ENCODE data around the gene TTPAL. TPM values are rescaled to one million over a fixed set of nuclear protein-coding genes. Genes with fewer than 3 reads are reported as not detected.

TTPAL gene
- total RNA-seq, 1 experiment from 2014 or later, result 14.0 TPM

DNA sequence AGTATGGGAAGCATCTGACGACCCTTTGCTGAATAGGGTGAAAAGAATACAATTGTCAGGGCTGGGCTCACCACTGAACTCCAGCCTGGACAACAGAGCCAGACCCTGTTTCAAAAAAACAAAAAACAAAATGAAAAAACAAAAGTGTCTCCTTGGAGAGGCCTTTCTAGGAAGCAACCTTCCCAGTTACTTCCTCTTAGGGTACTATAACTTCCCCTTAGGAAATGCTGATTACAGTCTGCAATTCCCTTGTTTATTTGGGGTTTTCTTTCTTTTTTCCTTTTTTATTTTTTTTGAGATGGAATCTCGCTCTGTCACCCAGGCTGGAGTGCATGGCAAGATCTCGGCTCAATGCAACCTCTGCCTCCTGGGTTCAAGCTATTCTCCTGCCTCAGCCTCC is 20.5 kb upstream of the TTPAL start:
- BruUV-seq (replicated peaks), result no TSS peak
- no peaks in the 10 kb centered on the region for H3K9me3 ChIP-seq (ENCODE audit: low read length)
- H3K4me1 ChIP-seq (ENCODE audit: insufficient read depth, low read length), result no peaks in the 10 kb centered on the region
- H2AFZ ChIP-seq (ENCODE audit: low read length), result no peak overlapping the region
- H3K27ac ChIP-seq (ENCODE audit: low read length), result no peak overlapping the region
- no peaks in the 10 kb centered on the region for H3K9me2 ChIP-seq (replicated peaks; ENCODE audit: low read length)
- H3K4me3 ChIP-seq (ENCODE audit: low read length), result no peak overlapping the region
- TF ChIP-seq EZH2 (IDR thresholded peaks at IDR 0.05; ENCODE audit: low read length, unreplicated experiment) (no peak), EZH2phosphoT487 (IDR thresholded peaks at IDR 0.05; ENCODE audit: borderline replicate concordance, low read length) (no peak)
- TF ChIP-seq, protein P1, sequence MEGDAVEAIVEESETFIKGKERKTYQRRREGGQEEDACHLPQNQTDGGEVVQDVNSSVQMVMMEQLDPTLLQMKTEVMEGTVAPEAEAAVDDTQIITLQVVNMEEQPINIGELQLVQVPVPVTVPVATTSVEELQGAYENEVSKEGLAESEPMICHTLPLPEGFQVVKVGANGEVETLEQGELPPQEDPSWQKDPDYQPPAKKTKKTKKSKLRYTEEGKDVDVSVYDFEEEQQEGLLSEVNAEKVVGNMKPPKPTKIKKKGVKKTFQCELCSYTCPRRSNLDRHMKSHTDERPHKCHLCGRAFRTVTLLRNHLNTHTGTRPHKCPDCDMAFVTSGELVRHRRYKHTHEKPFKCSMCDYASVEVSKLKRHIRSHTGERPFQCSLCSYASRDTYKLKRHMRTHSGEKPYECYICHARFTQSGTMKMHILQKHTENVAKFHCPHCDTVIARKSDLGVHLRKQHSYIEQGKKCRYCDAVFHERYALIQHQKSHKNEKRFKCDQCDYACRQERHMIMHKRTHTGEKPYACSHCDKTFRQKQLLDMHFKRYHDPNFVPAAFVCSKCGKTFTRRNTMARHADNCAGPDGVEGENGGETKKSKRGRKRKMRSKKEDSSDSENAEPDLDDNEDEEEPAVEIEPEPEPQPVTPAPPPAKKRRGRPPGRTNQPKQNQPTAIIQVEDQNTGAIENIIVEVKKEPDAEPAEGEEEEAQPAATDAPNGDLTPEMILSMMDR (conservative IDR thresholded peaks at IDR 0.05; ENCODE audit: low read depth, low read length), result no peak
- POLR2A ChIA-PET (ENCODE audit: unreplicated experiment), result no interaction called here
- no peaks in the 10 kb centered on the region for H3K36me3 ChIP-seq (ENCODE audit: low read depth, low read length)
- CTCF ChIA-PET, result no interaction called here
- no peak for DNase-seq
- intact Hi-C loops (cut with micrococcal nuclease), result no loop called here
- H4K20me1 ChIP-seq (ENCODE audit: low read length), result no peaks in the 10 kb centered on the region
- H3F3A ChIP-seq (ENCODE audit: low read length, unreplicated experiment), result no peaks in the 10 kb centered on the region
- no peaks in the 10 kb centered on the region for H3K79me2 ChIP-seq (ENCODE audit: low read length)
- no peak overlapping the region for H3K4me2 ChIP-seq (ENCODE audit: low read length)
- H3K9ac ChIP-seq (ENCODE audit: low read length), result no peak overlapping the region
- 0 out of 2 replicates have a peak, but pooled peaks cover 2% of the 10 kb centered on the region for H3K27me3 ChIP-seq (ENCODE audit: low read length)
- no peak for ATAC-seq

DNA sequence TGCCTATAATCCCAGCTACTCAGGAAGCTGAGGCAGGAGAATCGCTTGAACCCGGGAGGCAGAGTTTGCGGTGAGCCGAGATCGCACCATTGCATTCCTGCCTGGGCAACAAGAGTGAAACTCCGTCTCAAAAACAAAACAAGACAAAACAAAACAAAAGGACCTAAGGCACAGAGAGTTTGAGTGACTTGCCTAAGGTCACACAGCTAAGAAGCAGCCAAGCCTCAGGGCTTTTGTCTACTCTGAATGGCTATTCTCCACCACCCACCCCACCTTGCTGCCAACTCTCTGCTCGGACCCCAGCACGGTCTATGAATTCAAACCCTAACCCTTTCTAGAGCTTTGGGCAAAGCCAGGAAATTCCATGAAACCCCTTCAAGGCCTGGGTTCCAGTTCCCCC is 19.1 kb upstream of the TTPAL start:
- H3K9me2 ChIP-seq (replicated peaks; ENCODE audit: low read length), result no peaks in the 10 kb centered on the region
- no peak overlapping the region for H3K4me3 ChIP-seq (ENCODE audit: low read length)
- H3F3A ChIP-seq (ENCODE audit: low read length, unreplicated experiment), result no peaks in the 10 kb centered on the region
- H3K4me2 ChIP-seq (ENCODE audit: low read length), result no peak overlapping the region
- DNase-seq (no peak), ATAC-seq (no peak)
- intact Hi-C loops (cut with micrococcal nuclease), result no loop called here
- no peaks in the 10 kb centered on the region for H3K36me3 ChIP-seq (ENCODE audit: low read depth, low read length)
- H3K4me1 ChIP-seq (ENCODE audit: insufficient read depth, low read length), result peaks cover 3% of the 10 kb centered on the region; the same call in 1 of the 2 replicates
- CTCF ChIA-PET, result no interaction called here
- TF ChIP-seq, protein P1 (conservative IDR thresholded peaks at IDR 0.05; ENCODE audit: low read depth, low read length), result no peak
- no peak for TF ChIP-seq EZH2 (IDR thresholded peaks at IDR 0.05; ENCODE audit: low read length, unreplicated experiment)
- TF ChIP-seq EZH2phosphoT487 (IDR thresholded peaks at IDR 0.05; ENCODE audit: borderline replicate concordance, low read length), result no peak
- no peaks in the 10 kb centered on the region for H3K9me3 ChIP-seq (ENCODE audit: low read length)
- H2AFZ ChIP-seq (ENCODE audit: low read length), result no peak overlapping the region
- H3K79me2 ChIP-seq (ENCODE audit: low read length), result no peaks in the 10 kb centered on the region
- H3K27ac ChIP-seq (ENCODE audit: low read length), result no peak overlapping the region
- H4K20me1 ChIP-seq (ENCODE audit: low read length), result no peaks in the 10 kb centered on the region
- H3K27me3 ChIP-seq (ENCODE audit: low read length), result 0 out of 2 replicates have a peak, but pooled peaks cover 2% of the 10 kb centered on the region
- H3K9ac ChIP-seq (ENCODE audit: low read length), result no peak overlapping the region
- POLR2A ChIA-PET (ENCODE audit: unreplicated experiment), result no interaction called here
- BruUV-seq (replicated peaks), result no TSS peak

DNA sequence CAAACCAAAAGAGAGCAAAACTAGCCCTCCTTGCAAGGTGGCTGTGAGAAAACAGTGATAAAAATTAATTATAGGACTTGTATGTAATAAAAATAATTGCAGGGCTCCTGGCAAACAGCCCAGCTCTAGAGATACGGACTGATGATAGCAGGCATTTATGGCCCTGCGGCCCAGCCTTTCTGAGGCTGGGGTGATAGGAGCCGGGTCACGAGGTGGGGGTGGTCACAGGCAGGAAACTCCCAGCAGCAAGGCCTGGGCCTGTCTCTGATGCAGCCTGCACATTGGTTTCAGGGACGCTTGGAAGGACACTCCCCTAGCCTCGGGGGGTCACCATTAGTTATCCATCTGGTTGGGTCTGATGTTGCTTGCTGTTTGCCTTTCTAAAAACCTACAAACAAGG is 18.7 kb upstream of the TTPAL start:
- H2AFZ ChIP-seq (ENCODE audit: low read length), result no peak overlapping the region
- H3K36me3 ChIP-seq (ENCODE audit: low read depth, low read length), result no peaks in the 10 kb centered on the region
- DNase-seq (no peak), ATAC-seq (no peak)
- H3F3A ChIP-seq (ENCODE audit: low read length, unreplicated experiment), result no peaks in the 10 kb centered on the region
- TF ChIP-seq, protein P1 (conservative IDR thresholded peaks at IDR 0.05; ENCODE audit: low read depth, low read length), result no peak
- TF ChIP-seq EZH2 (IDR thresholded peaks at IDR 0.05; ENCODE audit: low read length, unreplicated experiment), result no peak
- no peak for TF ChIP-seq EZH2phosphoT487 (IDR thresholded peaks at IDR 0.05; ENCODE audit: borderline replicate concordance, low read length)
- H3K27me3 ChIP-seq (ENCODE audit: low read length), result 0 out of 2 replicates have a peak, but pooled peaks cover 2% of the 10 kb centered on the region
- H4K20me1 ChIP-seq (ENCODE audit: low read length), result no peaks in the 10 kb centered on the region
- H3K79me2 ChIP-seq (ENCODE audit: low read length), result no peaks in the 10 kb centered on the region
- BruUV-seq (replicated peaks), result no TSS peak
- CTCF ChIA-PET, result no interaction called here
- H3K4me2 ChIP-seq (ENCODE audit: low read length), result no peak overlapping the region
- H3K4me1 ChIP-seq (ENCODE audit: insufficient read depth, low read length), result peaks cover 7% of the 10 kb centered on the region; the same call in 1 of the 2 replicates
- intact Hi-C loops (cut with micrococcal nuclease), result no loop called here
- no peaks in the 10 kb centered on the region for H3K9me3 ChIP-seq (ENCODE audit: low read length)
- no peak overlapping the region for H3K4me3 ChIP-seq (ENCODE audit: low read length)
- H3K9me2 ChIP-seq (replicated peaks; ENCODE audit: low read length), result no peaks in the 10 kb centered on the region
- no peak overlapping the region for H3K9ac ChIP-seq (ENCODE audit: low read length)
- H3K27ac ChIP-seq (ENCODE audit: low read length), result no peak overlapping the region
- POLR2A ChIA-PET (ENCODE audit: unreplicated experiment), result no interaction called here
